ENCODE measurements around the gene MAP6D1. TPM values are rescaled to one million over a fixed set of nuclear protein-coding genes. Genes with fewer than 3 reads are reported as not detected.

MAP6D1 gene
- total RNA-seq, 4 donors from 2014 or later: 0.42 to 21.6 (median 3.6) TPM

DNA sequence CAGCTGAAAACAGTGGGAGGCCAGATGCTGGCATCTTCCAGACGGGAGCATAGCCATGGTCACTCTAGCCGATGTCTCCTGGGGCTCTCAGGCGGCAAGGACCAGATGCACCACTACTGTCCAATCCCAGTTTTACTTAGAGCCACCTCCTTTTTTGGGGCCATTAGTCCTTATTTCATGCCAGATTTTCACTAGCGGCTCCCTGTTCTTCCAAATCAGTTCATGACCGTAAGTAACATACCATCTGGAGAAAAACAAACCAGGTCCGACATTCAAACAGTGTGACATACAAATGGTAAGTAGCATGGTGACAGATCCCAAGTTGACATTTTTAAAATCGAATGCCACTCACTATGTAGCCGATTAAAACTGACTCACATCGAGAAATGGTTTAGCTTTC is 4.1 kb upstream of the MAP6D1 start:
- 95% methylated on average over 9 of the region's 9 CpGs for WGBS, 2 donors
- peaks cover 0 to 72% (median 0%) of the 10 kb centered on the region in 3 donors for H3K36me3 ChIP-seq

DNA sequence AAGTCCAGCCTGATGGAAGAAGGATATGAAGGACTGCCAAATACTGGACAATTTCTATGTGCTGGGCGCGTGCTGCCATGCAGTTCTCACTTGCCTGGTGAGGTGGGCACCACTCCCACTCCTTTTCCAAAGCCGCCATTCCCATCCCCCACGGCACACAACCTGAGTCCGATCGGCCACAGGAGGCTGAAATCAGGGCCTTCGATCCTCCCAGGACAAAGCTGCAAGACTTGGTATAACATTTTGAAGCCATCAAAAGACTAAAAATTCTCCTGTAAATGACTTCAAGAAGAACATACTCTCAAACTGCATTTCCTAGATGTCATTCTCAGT is 3.1 kb upstream of the MAP6D1 start:
- H3K4me1 ChIP-seq: peaks cover 0 to 20% (median 5%) of the 10 kb centered on the region in 4 donors
- no peaks in the 10 kb centered on the region for H3K27me3 ChIP-seq
- H3K9me3 ChIP-seq: no peaks in the 10 kb centered on the region
- no peak overlapping the region for H3K4me3 ChIP-seq
- no peak overlapping the region for H3K27ac ChIP-seq
- 92 to 94% methylated on average over 7 of the region's 7 CpGs for WGBS, 2 donors
- peaks cover 0 to 63% (median 0%) of the 10 kb centered on the region in 3 donors for H3K36me3 ChIP-seq
- TF ChIP-seq, protein P1, sequence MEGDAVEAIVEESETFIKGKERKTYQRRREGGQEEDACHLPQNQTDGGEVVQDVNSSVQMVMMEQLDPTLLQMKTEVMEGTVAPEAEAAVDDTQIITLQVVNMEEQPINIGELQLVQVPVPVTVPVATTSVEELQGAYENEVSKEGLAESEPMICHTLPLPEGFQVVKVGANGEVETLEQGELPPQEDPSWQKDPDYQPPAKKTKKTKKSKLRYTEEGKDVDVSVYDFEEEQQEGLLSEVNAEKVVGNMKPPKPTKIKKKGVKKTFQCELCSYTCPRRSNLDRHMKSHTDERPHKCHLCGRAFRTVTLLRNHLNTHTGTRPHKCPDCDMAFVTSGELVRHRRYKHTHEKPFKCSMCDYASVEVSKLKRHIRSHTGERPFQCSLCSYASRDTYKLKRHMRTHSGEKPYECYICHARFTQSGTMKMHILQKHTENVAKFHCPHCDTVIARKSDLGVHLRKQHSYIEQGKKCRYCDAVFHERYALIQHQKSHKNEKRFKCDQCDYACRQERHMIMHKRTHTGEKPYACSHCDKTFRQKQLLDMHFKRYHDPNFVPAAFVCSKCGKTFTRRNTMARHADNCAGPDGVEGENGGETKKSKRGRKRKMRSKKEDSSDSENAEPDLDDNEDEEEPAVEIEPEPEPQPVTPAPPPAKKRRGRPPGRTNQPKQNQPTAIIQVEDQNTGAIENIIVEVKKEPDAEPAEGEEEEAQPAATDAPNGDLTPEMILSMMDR (IDR thresholded peaks at IDR 0.05): no peak
- TF ChIP-seq EP300 (IDR thresholded peaks at IDR 0.05) (no peak), POLR2A (IDR thresholded peaks at IDR 0.05) (no peak)
- no peak for DNase-seq (ENCODE audit: low spot score in 2 of 2)

More for the DNA sequence above, 4.1 kb upstream of the MAP6D1 start:
- no peak overlapping the region for H3K4me3 ChIP-seq
- no peak for TF ChIP-seq EP300 (IDR thresholded peaks at IDR 0.05)
- TF ChIP-seq POLR2A (IDR thresholded peaks at IDR 0.05): no peak
- TF ChIP-seq, protein P1 (IDR thresholded peaks at IDR 0.05): no peak
- no peak for DNase-seq (ENCODE audit: low spot score in 2 of 2)
- no peaks in the 10 kb centered on the region for H3K27me3 ChIP-seq
- H3K9me3 ChIP-seq: no peaks in the 10 kb centered on the region
- no peak overlapping the region for H3K27ac ChIP-seq
- peaks cover 0 to 13% (median 3%) of the 10 kb centered on the region in 4 donors for H3K4me1 ChIP-seq

DNA sequence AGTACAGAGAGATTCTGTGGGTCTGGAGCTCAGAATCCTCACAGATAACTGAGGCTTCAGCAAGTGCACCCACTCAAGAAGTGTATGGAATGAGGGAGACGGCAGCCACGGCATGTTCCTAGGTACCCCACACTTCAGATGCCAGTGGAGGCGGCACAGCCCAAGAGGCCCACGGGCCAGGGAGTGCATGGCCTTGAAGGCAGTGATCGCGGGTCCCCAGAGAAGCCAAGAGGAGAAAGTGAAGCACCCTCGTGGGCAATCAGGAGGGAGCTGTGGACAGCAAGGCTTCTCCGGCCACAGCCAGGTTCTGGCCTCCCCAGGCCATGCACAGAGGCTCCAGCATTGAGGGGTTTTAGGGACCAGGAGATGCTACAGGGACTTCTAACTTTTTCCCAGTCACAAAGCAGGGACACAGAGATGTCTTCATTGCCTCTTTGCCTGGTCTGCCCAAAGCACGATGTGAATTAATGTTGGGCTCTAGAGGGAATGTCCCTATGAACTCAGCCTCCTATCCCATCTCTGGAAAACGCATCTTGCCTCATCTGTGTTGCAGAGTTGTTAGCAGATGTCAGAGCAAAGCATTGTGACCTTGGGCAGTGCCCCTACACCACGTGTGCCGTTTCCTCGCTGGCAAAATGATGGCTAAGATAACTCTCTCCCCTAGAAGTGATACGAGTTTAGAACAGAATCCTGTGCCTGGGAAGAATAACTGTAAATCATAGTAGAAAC is 2.6 kb upstream of the MAP6D1 start:
- no peaks in the 10 kb centered on the region for H3K27me3 ChIP-seq
- H3K27ac ChIP-seq: no peak overlapping the region
- H3K4me3 ChIP-seq: no peak overlapping the region
- 83 to 86% methylated on average over 14 of the region's 14 CpGs for WGBS, 2 donors
- DNase-seq (ENCODE audit: low spot score in 2 of 2): no peak
- no peak for TF ChIP-seq POLR2A (IDR thresholded peaks at IDR 0.05)
- TF ChIP-seq, protein P1 (IDR thresholded peaks at IDR 0.05): no peak
- peaks cover 0 to 20% (median 5%) of the 10 kb centered on the region in 4 donors for H3K4me1 ChIP-seq
- H3K9me3 ChIP-seq: no peaks in the 10 kb centered on the region
- H3K36me3 ChIP-seq: peaks cover 0 to 57% (median 0%) of the 10 kb centered on the region in 3 donors

DNA sequence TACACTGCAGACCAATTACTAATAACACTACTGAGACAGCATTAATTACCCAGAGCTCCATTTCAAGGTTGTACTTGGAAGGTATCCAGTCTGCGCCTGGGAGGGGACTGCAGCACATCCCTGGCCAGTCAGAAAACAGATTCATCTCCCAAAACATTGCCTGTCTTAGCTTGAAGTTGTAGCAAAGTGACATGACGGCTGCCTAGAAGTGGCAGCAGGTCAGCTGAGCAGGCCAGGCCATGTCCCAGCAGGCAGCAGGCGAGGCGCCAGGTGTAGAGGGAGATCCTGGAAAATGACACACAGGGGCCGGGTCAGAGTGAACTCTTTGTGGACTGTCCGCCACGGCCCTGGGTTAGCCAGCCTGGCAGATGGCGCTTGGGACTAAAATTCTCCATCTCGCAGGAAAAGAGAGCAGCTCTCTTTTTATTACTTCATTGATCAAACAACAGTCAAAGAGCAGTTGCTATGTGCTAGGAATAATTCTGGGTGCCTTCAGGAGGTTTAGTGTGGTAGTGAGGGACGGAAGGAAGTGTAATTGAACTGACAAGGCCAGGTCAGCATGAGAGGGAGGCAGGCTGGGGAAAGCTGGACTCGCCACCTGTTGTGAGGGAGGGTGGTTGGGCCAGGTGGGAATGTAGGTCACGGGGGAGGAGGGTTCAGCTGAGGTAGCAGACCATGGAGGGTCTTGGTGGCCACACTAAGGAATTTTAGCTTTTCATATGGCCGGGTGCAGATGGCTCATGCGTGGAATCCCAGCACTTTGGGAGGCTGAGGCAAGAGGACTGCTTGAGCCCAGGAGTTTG is 1.3 kb upstream of the MAP6D1 start:
- 90 to 94% methylated on average over 14 of the region's 14 CpGs for WGBS, 2 donors

More for the DNA sequence above, 1.3 kb upstream of the MAP6D1 start:
- Histone ChIP-seq H3K4me1 (peaks cover 0 to 20% (median 5%) of the 10 kb centered on the region in 4 donors), H3K27me3 (no peaks in the 10 kb centered on the region), H3K9me3 (no peaks in the 10 kb centered on the region), H3K4me3 (no peak overlapping the region), H3K36me3 (peaks cover 0 to 46% (median 0%) of the 10 kb centered on the region in 3 donors), H3K27ac (no peak overlapping the region)
- TF ChIP-seq, protein P1 (IDR thresholded peaks at IDR 0.05): no peak
- no peak for TF ChIP-seq POLR2A (IDR thresholded peaks at IDR 0.05)
- no peak for TF ChIP-seq EP300 (IDR thresholded peaks at IDR 0.05)
- DNase-seq (ENCODE audit: low spot score in 2 of 2): no peak

Data from tibial nerve (tissue), 4 donors.